Neural crest cell (in vitro differentiated cells): Measurements from ENCODE around the gene NOX3. TPM values are rescaled to one million over a fixed set of nuclear protein-coding genes. Genes with fewer than 3 reads are reported as not detected.

Source experiments
- DNase-seq: peaks from one replicate; pipeline ENCODE4 v3.0.0; 2021; ENCODE audit warnings: low read depth, mixed read lengths, low spot score
- H3K27ac Mint-ChIP-seq: one replicate; pipeline ENCODE4 v1.8.0; 2021; ENCODE audit warnings: mild to moderate bottlenecking, mixed read lengths; ENCODE audit not compliant: unreplicated experiment
- H3K27me3 Mint-ChIP-seq: 2 replicates; pipeline ENCODE4 v1.8.0; 2021; ENCODE audit warnings: low read depth, mild to moderate bottlenecking, mixed read lengths
- H3K36me3 Mint-ChIP-seq: 2 replicates; pipeline ENCODE4 v1.8.0; 2021; ENCODE audit warnings: low read depth, mild to moderate bottlenecking, mixed read lengths
- H3K4me1 Mint-ChIP-seq: 2 replicates; pipeline ENCODE4 v1.8.0; 2021; ENCODE audit warnings: mixed read lengths
- H3K4me3 Mint-ChIP-seq: one replicate; pipeline ENCODE4 v1.8.0; 2021; ENCODE audit warnings: mild to moderate bottlenecking, mixed read lengths
- H3K9me3 Mint-ChIP-seq: 2 replicates; pipeline ENCODE4 v1.8.0; 2021; ENCODE audit warnings: mixed read lengths
- total RNA-seq: library from RNA; stranded (reverse); gene quantifications from 2 replicates; pipeline ENCODE4 v1.2.1, GENCODE V29; 2021
- TF ChIP-seq, protein P1 (sequence below): fragments of 200-600 bp; sonication (generic); conservative IDR thresholded peaks from 2 replicates; pipeline ENCODE4 v1.5.0; 2021; ENCODE audit warnings: antibody characterized with exemption, mild to moderate bottlenecking

The NOX3 gene
- total RNA-seq, 1 donor from 2014 or later, result not detected

DNA sequence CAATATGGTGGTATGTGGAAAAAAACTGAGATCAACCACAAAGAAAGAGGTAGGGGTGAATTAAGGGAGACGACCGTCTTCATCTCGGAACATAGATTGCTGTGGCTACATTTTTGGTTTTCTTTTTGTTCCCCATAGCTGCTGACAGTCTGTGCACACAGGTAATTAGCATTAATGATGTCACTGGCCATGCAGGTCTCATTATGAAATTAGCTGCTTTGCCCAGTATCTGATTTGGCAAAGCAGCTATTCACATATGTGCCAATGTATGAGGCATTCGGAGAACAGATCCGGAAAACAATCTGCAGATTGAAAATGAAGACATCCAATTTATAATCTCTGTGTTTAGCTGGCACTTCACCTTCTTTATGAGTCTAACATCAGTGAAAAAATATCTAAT, 13.1 kb downstream of the NOX3 start:
- Mint-ChIP-seq H3K4me3 (no peak overlapping the region), H3K27ac (no peak overlapping the region), H3K36me3 (no peaks in the 10 kb centered on the region), H3K4me1 (peaks cover 9% of the 10 kb centered on the region), H3K27me3 (no peaks in the 10 kb centered on the region), H3K9me3 (no peaks in the 10 kb centered on the region)
- TF ChIP-seq, protein P1, sequence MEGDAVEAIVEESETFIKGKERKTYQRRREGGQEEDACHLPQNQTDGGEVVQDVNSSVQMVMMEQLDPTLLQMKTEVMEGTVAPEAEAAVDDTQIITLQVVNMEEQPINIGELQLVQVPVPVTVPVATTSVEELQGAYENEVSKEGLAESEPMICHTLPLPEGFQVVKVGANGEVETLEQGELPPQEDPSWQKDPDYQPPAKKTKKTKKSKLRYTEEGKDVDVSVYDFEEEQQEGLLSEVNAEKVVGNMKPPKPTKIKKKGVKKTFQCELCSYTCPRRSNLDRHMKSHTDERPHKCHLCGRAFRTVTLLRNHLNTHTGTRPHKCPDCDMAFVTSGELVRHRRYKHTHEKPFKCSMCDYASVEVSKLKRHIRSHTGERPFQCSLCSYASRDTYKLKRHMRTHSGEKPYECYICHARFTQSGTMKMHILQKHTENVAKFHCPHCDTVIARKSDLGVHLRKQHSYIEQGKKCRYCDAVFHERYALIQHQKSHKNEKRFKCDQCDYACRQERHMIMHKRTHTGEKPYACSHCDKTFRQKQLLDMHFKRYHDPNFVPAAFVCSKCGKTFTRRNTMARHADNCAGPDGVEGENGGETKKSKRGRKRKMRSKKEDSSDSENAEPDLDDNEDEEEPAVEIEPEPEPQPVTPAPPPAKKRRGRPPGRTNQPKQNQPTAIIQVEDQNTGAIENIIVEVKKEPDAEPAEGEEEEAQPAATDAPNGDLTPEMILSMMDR, result no peak
- DNase-seq, result no peak

DNA sequence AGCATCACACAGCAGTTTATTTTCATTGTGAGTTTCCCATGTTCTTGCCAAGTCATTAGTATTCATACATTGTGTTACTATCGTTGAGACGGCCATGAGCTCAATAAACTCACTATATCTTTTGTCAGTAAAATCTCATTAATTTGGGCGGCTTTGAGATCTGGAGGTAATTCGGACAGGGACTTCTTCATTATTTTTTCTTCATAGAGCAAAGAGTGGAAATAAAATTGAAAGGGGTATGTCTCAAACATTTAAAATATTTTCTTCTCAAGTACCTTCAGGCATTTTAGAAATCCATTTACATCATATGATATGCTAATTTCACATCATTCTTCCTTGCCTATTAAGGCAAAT, 14.6 kb downstream of the NOX3 start:
- H3K4me3 Mint-ChIP-seq, result no peak overlapping the region
- no peaks in the 10 kb centered on the region for H3K36me3 Mint-ChIP-seq
- no peaks in the 10 kb centered on the region for H3K27me3 Mint-ChIP-seq
- TF ChIP-seq, protein P1, result no peak
- peaks cover 9% of the 10 kb centered on the region for H3K4me1 Mint-ChIP-seq
- H3K27ac Mint-ChIP-seq, result peak overlapping the region; percentile 60
- DNase-seq, result no peak
- H3K9me3 Mint-ChIP-seq, result no peaks in the 10 kb centered on the region

- H3K27me3 Mint-ChIP-seq, result no peaks in the 10 kb centered on the region
- peaks cover 9% of the 10 kb centered on the region for H3K4me1 Mint-ChIP-seq
- TF ChIP-seq, protein P1, result no peak
- peak overlapping the region; percentile 60 for H3K27ac Mint-ChIP-seq
- H3K36me3 Mint-ChIP-seq, result no peaks in the 10 kb centered on the region
- no peak for DNase-seq
- H3K4me3 Mint-ChIP-seq, result no peak overlapping the region
- H3K9me3 Mint-ChIP-seq, result no peaks in the 10 kb centered on the region
These were observed 15.1 kb downstream of the NOX3 start for GRCh38 chr6:155440398-155441111.

- H3K27me3 Mint-ChIP-seq, result no peaks in the 10 kb centered on the region
- H3K4me1 Mint-ChIP-seq, result peaks cover 9% of the 10 kb centered on the region
- TF ChIP-seq, protein P1, result no peak
- H3K27ac Mint-ChIP-seq, result no peak overlapping the region
- no peaks in the 10 kb centered on the region for H3K36me3 Mint-ChIP-seq
- DNase-seq, result no peak
- H3K9me3 Mint-ChIP-seq, result no peaks in the 10 kb centered on the region
- H3K4me3 Mint-ChIP-seq, result no peak overlapping the region
These were observed 16.3 kb downstream of the NOX3 start for GRCh38 chr6:155439376-155439775.

GRCh38 chr6:155436981-155437749, 18.5 kb downstream of the NOX3 start:
- Mint-ChIP-seq H3K36me3 (no peaks in the 10 kb centered on the region), H3K4me1 (peaks cover 9% of the 10 kb centered on the region), H3K27me3 (no peaks in the 10 kb centered on the region), H3K27ac (no peak overlapping the region), H3K4me3 (no peak overlapping the region), H3K9me3 (no peaks in the 10 kb centered on the region)
- no peak for DNase-seq
- TF ChIP-seq, protein P1, result no peak
